Caco-2 (cell line): Measurements from ENCODE around the gene EFNA4. TPM values are rescaled to one million over a fixed set of nuclear protein-coding genes. Genes with fewer than 3 reads are reported as not detected.

Experiments used
- BruUV-seq: library from RNA; stranded (reverse); fragments of 400-500 nt; replicated peaks from 2 replicates; lab custom pipeline; 2021; lab: Mats Ljungman, UMichigan
- CTCF ChIA-PET: fragments of 300-600 bp; sonication (Branson Sonifier 250); formaldehyde crosslinking; loops from one replicate; lab custom pipeline; 2022; ENCODE audit warnings: antibody characterized with exemption; lab: Charles Lee
- POLR2A ChIA-PET: fragments of 300-600 bp; sonication (Branson Sonifier 250); formaldehyde crosslinking; loops from one replicate; lab custom pipeline; 2022; ENCODE audit warnings: antibody characterized with exemption; lab: Charles Lee
- DNase-seq, 2 experiments: peaks; one replicate each; pipeline versions ENCODE4 v3.0.0 to v3.0.0-alpha.2; 2020 to 2022
- H3K27me3 ChIP-seq: replicated peaks from 2 replicates; pipeline ENCODE4 v1.6.0; 2011; ENCODE audit warnings: low read length; ENCODE audit not compliant: control insufficient read depth, insufficient read depth
- H3K36me3 ChIP-seq: 2 replicates; pipeline ENCODE4 v1.5.1; 2011; ENCODE audit warnings: low read length; ENCODE audit not compliant: control insufficient read depth, insufficient read depth
- H3K4me1 ChIP-seq: fragments of 250-450 bp; sonication (Bioruptor Pico); 2 replicates; pipeline ENCODE4 v1.5.1; 2020; ENCODE audit warnings: mild to moderate bottlenecking
- H3K4me3 ChIP-seq: 2 replicates; pipeline ENCODE4 v1.5.1; 2011; ENCODE audit warnings: low read depth, mild to moderate bottlenecking, control low read depth, low read length
- H3K9me3 ChIP-seq: fragments of 250-450 bp; sonication (Bioruptor Pico); 2 replicates; pipeline ENCODE4 v1.5.1; 2020; ENCODE audit warnings: mild to moderate bottlenecking, moderate library complexity
- H3K27ac Mint-ChIP-seq: one replicate; pipeline ENCODE4 v1.8.0; 2022; ENCODE audit warnings: mixed read lengths; ENCODE audit not compliant: unreplicated experiment
- H3K27me3 Mint-ChIP-seq: one replicate; pipeline ENCODE4 v1.8.0; 2022; ENCODE audit warnings: mixed read lengths; ENCODE audit not compliant: insufficient read depth, unreplicated experiment
- H3K36me3 Mint-ChIP-seq: one replicate; pipeline ENCODE4 v1.8.0; 2022; ENCODE audit warnings: mild to moderate bottlenecking, mixed read lengths; ENCODE audit not compliant: insufficient read depth, unreplicated experiment
- H3K4me1 Mint-ChIP-seq: one replicate; pipeline ENCODE4 v1.8.0; 2022; ENCODE audit warnings: low read depth, mixed read lengths; ENCODE audit not compliant: unreplicated experiment
- H3K4me3 Mint-ChIP-seq: one replicate; pipeline ENCODE4 v1.8.0; 2022; ENCODE audit warnings: mild to moderate bottlenecking, moderate library complexity, mixed read lengths; ENCODE audit not compliant: unreplicated experiment
- H3K9me3 Mint-ChIP-seq: one replicate; pipeline ENCODE4 v1.8.0; 2022; ENCODE audit warnings: mixed read lengths; ENCODE audit not compliant: unreplicated experiment
- intact Hi-C: fragments of 100-400 bp; cut with micrococcal nuclease; formaldehyde crosslinking; loops from one replicate; pipeline ENCODE4 v1.10.0; 2022; ENCODE audit not compliant: unreplicated experiment
- total RNA-seq: library from RNA; stranded (reverse); gene quantifications from 2 replicates; pipeline ENCODE4 v1.2.3, GENCODE V29; 2022
- TF ChIP-seq, protein P1 (sequence below), 2 experiments: fragments of 200-600 bp in 1 of 2; IDR thresholded peaks; 1 replicate in 1 of 2; 2 replicates in 1 of 2; pipeline versions ENCODE4 v1.5.1 to v1.8.0; 2011 to 2022; ENCODE audit warnings: antibody characterized with exemption in 1 of 2, control low read depth in 1 of 2, inconsistent platforms in 1 of 2, low read depth in 1 of 2, low read length in 1 of 2, mild to moderate bottlenecking in 1 of 2, moderate library complexity in 1 of 2; ENCODE audit not compliant: insufficient read depth in 1 of 2, severe bottlenecking in 1 of 2, unreplicated experiment in 1 of 2

The EFNA4 gene
- total RNA-seq, 1 experiment from 2014 or later = 13.8 TPM

- H3K36me3 Mint-ChIP-seq = no peaks in the 10 kb centered on the region
- Histone ChIP-seq H3K27me3 (no peaks in the 10 kb centered on the region), H3K9me3 (no peaks in the 10 kb centered on the region), H3K36me3 (no peaks in the 10 kb centered on the region), H3K4me3 (no peak overlapping the region), H3K4me1 (peaks cover 8% of the 10 kb centered on the region; the same call in 1 of the 2 replicates)
- no peak for DNase-seq
- H3K27me3 Mint-ChIP-seq = peaks cover 4% of the 10 kb centered on the region
- TF ChIP-seq, protein P1, sequence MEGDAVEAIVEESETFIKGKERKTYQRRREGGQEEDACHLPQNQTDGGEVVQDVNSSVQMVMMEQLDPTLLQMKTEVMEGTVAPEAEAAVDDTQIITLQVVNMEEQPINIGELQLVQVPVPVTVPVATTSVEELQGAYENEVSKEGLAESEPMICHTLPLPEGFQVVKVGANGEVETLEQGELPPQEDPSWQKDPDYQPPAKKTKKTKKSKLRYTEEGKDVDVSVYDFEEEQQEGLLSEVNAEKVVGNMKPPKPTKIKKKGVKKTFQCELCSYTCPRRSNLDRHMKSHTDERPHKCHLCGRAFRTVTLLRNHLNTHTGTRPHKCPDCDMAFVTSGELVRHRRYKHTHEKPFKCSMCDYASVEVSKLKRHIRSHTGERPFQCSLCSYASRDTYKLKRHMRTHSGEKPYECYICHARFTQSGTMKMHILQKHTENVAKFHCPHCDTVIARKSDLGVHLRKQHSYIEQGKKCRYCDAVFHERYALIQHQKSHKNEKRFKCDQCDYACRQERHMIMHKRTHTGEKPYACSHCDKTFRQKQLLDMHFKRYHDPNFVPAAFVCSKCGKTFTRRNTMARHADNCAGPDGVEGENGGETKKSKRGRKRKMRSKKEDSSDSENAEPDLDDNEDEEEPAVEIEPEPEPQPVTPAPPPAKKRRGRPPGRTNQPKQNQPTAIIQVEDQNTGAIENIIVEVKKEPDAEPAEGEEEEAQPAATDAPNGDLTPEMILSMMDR (IDR thresholded peaks at IDR 0.05; ENCODE audit: insufficient read depth in 1 of 2, low read depth in 1 of 2, low read length in 1 of 2, severe bottlenecking in 1 of 2, unreplicated experiment in 1 of 2) = no peak
- no peak overlapping the region for H3K4me3 Mint-ChIP-seq
- intact Hi-C loops = no loop called here
- H3K4me1 Mint-ChIP-seq = peaks cover 14% of the 10 kb centered on the region
- no peaks in the 10 kb centered on the region for H3K9me3 Mint-ChIP-seq
- H3K27ac Mint-ChIP-seq = no peak overlapping the region
- no TSS peak for BruUV-seq
- ChIA-PET POLR2A (no interaction called here), CTCF (interaction anchor here (0.6 to 2.4 kb wide), 5 partner anchors 12 to 105 kb away, joined by 3 to 6 read pairs (median 4); partner anchors contain the start of gene ADAM15)
Observed at GRCh38 chr1:155038602-155039307, 24.8 kb upstream of the EFNA4 start.

- Histone ChIP-seq H3K36me3 (no peaks in the 10 kb centered on the region), H3K27me3 (no peaks in the 10 kb centered on the region), H3K9me3 (no peaks in the 10 kb centered on the region), H3K4me1 (peaks cover 10% of the 10 kb centered on the region; the same call in 1 of the 2 replicates), H3K4me3 (no peak overlapping the region)
- TF ChIP-seq, protein P1 (IDR thresholded peaks at IDR 0.05; ENCODE audit: insufficient read depth in 1 of 2, low read depth in 1 of 2, low read length in 1 of 2, severe bottlenecking in 1 of 2, unreplicated experiment in 1 of 2) = no peak
- H3K27ac Mint-ChIP-seq = no peak overlapping the region
- peaks cover 4% of the 10 kb centered on the region for H3K27me3 Mint-ChIP-seq
- POLR2A ChIA-PET = no interaction called here
- no peak for DNase-seq
- H3K4me1 Mint-ChIP-seq = peaks cover 17% of the 10 kb centered on the region
- CTCF ChIA-PET = interaction anchor here (0.6 to 2.4 kb wide), 6 partner anchors 9 to 155 kb away, joined by 3 to 6 read pairs (median 5); partner anchors contain the start of gene ADAM15
- BruUV-seq = no TSS peak
- no peak overlapping the region for H3K4me3 Mint-ChIP-seq
- H3K36me3 Mint-ChIP-seq = no peaks in the 10 kb centered on the region
- H3K9me3 Mint-ChIP-seq = no peaks in the 10 kb centered on the region
- intact Hi-C loops = no loop called here
Observed at GRCh38 chr1:155039308-155039669, 24.3 kb upstream of the EFNA4 start.

DNA sequence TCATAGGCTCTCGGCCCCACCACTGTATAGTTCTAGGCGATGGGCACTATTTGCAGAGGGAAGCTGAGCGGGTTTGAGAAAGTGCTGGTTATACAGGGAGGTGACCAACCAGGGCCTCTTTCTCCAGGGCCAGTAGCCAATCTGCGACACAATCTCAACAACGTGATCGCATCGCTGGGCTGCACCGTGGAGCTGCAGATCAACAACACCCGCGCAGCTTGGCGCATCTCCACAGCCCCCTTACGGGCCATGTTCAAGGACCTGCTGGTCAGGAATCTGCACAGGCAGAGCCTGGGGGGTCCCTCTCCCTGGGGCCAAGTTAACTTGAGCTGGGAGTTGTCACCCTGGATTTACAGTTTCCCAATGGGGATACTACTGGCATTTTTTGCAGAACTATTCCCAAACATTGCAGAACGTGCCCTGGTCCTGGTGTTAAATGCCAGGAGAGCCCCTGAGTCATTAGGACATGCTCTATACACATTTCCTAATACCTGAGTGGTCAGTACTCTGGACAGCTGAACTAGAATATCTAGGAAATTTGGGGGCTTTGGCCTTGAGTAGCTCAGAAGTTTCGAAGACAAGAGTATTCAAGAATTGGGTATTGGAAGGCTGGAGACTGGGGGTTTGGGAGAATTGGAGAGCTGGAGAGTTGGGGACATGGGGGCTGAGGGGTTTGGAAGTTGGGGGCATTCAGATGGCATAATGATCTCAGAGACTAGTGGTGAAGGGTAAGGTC is 23.0 kb upstream of the EFNA4 start:
- no peak overlapping the region for H3K4me3 ChIP-seq
- no peak for DNase-seq
- BruUV-seq = no TSS peak
- POLR2A ChIA-PET = no interaction called here
- Mint-ChIP-seq H3K27ac (no peak overlapping the region), H3K27me3 (no peaks in the 10 kb centered on the region), H3K4me3 (no peak overlapping the region), H3K9me3 (no peaks in the 10 kb centered on the region), H3K4me1 (peaks cover 17% of the 10 kb centered on the region), H3K36me3 (no peaks in the 10 kb centered on the region)
- intact Hi-C loops = no loop called here
- CTCF ChIA-PET = interaction anchor here (0.7 to 2.0 kb wide), 5 partner anchors 10 to 133 kb away, joined by 3 to 6 read pairs (median 4); partner anchors contain the start of gene KRTCAP2
- TF ChIP-seq, protein P1 (IDR thresholded peaks at IDR 0.05; ENCODE audit: insufficient read depth in 1 of 2, low read depth in 1 of 2, low read length in 1 of 2, severe bottlenecking in 1 of 2, unreplicated experiment in 1 of 2) = no peak
- H3K9me3 ChIP-seq = no peaks in the 10 kb centered on the region
- H3K27me3 ChIP-seq = no peaks in the 10 kb centered on the region
- H3K4me1 ChIP-seq = peaks cover 10% of the 10 kb centered on the region; the same call in 1 of the 2 replicates
- H3K36me3 ChIP-seq = no peaks in the 10 kb centered on the region
